ENCODE data around the gene UPP1. TPM values are rescaled to one million over a fixed set of nuclear protein-coding genes. Genes with fewer than 3 reads are reported as not detected.

Gene UPP1
- polyA plus RNA-seq, 2 of the 4 experiments (the other 2 are of a cell fraction): 32.2 to 55.7 TPM

DNA sequence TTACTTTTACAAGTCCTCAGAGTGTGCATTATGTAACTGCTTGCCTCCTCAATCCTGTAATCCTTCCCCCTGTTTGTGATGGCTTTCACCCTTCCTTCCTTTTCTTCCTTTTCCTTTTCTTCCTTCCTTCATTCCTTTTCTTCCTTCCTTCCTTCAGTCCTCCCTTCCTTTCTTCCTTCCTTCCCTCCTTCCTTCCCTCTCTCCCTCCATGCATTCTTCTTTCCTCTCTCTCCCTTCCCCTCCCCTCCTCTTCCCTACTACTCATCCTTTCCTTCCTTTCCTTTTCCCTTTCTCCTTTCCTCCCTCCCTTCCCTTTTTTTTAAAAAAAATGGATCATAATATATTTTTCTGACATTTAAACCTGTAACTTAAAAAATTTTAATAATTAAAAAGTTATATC, 60.0 kb downstream of the UPP1 start:
- ATAC-seq (no peak), FAIRE-seq (no peak)
- CTCF ChIA-PET: interaction anchor here (2.4 kb wide), 1 partner anchor 204 kb away, joined by 7 read pairs; no protein-coding TSS in a partner anchor

DNA sequence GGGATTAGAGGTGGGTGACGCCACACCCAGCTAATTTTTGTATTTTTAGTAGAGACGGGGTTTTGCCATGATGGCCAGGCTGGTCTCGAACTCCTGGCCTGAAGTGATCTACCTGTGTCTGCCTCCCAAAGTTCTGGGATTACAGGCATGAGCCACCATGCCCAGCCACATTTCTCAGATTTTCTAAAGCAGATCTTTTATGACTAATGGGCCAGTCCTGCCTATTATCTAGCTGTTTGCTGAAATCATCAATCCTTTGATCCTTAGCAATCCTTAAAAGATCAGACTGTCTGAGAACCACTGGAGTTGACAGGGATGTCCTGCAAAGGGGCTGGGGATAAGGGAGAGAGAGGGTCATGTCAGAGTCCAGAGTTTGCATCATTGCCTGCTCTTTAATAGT, 61.0 kb downstream of the UPP1 start:
- FAIRE-seq (no peak), DNase-seq (ENCODE audit: low read depth in 1 of 2, low spot score in 1 of 2) (no peak), ATAC-seq (no peak)
- Histone ChIP-seq H3K27ac (no peak overlapping the region), H3K4me2 (no peak overlapping the region), H3K9me3 (no peaks in the 10 kb centered on the region), H3K4me1 (peaks cover 4% of the 10 kb centered on the region; the same call in 1 of the 3 replicates), H3K4me3 (no peak overlapping the region)
- TF ChIP-seq ZSCAN20 (CRISPR knock-in tag; IDR thresholded peaks at IDR 0.05) (no peak), RAD21 (conservative IDR thresholded peaks at IDR 0.05 in 1 of 2, IDR thresholded peaks at IDR 0.05 in 1 of 2) (no peak), GATA3 (IDR thresholded peaks at IDR 0.05; ENCODE audit: borderline replicate concordance) (no peak), POLR2AphosphoS2 (conservative IDR thresholded peaks at IDR 0.05; ENCODE audit: low read length) (no peak), TP53 (CRISPR knock-in tag; IDR thresholded peaks at IDR 0.05) (no peak), CBX8 (IDR thresholded peaks at IDR 0.05) (no peak), ZNF302 (CRISPR knock-in tag; IDR thresholded peaks at IDR 0.05) (no peak), RNF2 (IDR thresholded peaks at IDR 0.05; ENCODE audit: borderline replicate concordance, low read depth) (no peak), KDM1A (IDR thresholded peaks at IDR 0.05; ENCODE audit: low read depth) (no peak), HDAC2 (IDR thresholded peaks at IDR 0.05) (no peak), CEBPB (IDR thresholded peaks at IDR 0.05) (no peak), ESRRA (IDR thresholded peaks at IDR 0.05; ENCODE audit: borderline replicate concordance, low read length) (no peak), JUNB (IDR thresholded peaks at IDR 0.05) (no peak)
- TF ChIP-seq, protein P1, sequence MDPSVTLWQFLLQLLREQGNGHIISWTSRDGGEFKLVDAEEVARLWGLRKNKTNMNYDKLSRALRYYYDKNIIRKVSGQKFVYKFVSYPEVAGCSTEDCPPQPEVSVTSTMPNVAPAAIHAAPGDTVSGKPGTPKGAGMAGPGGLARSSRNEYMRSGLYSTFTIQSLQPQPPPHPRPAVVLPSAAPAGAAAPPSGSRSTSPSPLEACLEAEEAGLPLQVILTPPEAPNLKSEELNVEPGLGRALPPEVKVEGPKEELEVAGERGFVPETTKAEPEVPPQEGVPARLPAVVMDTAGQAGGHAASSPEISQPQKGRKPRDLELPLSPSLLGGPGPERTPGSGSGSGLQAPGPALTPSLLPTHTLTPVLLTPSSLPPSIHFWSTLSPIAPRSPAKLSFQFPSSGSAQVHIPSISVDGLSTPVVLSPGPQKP (IDR thresholded peaks at IDR 0.05; ENCODE audit: low read depth, low read length): no peak
- TF ChIP-seq, protein P2, sequence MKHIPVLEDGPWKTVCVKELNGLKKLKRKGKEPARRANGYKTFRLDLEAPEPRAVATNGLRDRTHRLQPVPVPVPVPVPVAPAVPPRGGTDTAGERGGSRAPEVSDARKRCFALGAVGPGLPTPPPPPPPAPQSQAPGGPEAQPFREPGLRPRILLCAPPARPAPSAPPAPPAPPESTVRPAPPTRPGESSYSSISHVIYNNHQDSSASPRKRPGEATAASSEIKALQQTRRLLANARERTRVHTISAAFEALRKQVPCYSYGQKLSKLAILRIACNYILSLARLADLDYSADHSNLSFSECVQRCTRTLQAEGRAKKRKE (CRISPR knock-in tag; IDR thresholded peaks at IDR 0.05; ENCODE audit: low read depth): no peak
- TF ChIP-seq, protein P3, sequence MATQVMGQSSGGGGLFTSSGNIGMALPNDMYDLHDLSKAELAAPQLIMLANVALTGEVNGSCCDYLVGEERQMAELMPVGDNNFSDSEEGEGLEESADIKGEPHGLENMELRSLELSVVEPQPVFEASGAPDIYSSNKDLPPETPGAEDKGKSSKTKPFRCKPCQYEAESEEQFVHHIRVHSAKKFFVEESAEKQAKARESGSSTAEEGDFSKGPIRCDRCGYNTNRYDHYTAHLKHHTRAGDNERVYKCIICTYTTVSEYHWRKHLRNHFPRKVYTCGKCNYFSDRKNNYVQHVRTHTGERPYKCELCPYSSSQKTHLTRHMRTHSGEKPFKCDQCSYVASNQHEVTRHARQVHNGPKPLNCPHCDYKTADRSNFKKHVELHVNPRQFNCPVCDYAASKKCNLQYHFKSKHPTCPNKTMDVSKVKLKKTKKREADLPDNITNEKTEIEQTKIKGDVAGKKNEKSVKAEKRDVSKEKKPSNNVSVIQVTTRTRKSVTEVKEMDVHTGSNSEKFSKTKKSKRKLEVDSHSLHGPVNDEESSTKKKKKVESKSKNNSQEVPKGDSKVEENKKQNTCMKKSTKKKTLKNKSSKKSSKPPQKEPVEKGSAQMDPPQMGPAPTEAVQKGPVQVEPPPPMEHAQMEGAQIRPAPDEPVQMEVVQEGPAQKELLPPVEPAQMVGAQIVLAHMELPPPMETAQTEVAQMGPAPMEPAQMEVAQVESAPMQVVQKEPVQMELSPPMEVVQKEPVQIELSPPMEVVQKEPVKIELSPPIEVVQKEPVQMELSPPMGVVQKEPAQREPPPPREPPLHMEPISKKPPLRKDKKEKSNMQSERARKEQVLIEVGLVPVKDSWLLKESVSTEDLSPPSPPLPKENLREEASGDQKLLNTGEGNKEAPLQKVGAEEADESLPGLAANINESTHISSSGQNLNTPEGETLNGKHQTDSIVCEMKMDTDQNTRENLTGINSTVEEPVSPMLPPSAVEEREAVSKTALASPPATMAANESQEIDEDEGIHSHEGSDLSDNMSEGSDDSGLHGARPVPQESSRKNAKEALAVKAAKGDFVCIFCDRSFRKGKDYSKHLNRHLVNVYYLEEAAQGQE (IDR thresholded peaks at IDR 0.05): no peak
- TF ChIP-seq, protein P4, sequence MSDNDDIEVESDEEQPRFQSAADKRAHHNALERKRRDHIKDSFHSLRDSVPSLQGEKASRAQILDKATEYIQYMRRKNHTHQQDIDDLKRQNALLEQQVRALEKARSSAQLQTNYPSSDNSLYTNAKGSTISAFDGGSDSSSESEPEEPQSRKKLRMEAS (IDR thresholded peaks at IDR 0.05): no peak
- CTCF ChIA-PET: interaction anchor here (2.4 kb wide), 1 partner anchor 205 kb away, joined by 7 read pairs; no protein-coding TSS in a partner anchor
- POLR2A ChIA-PET: no interaction called here
- WGBS (ENCODE audit: missing lambda C conversion rate): 42% methylated on average over 3 of the region's 3 CpGs

More for the DNA sequence above, 60.0 kb downstream of the UPP1 start:
- POLR2A ChIA-PET: no interaction called here
- no peak for DNase-seq (ENCODE audit: low read depth in 1 of 2, low spot score in 1 of 2)
- no peak overlapping the region for H3K4me2 ChIP-seq
- peaks cover 8% of the 10 kb centered on the region for H3K4me1 ChIP-seq
- H3K4me3 ChIP-seq: no peak overlapping the region
- 0 out of 3 replicates have a peak, but pooled peaks cover 2% of the 10 kb centered on the region for H3K9me3 ChIP-seq
- no peak overlapping the region for H3K27ac ChIP-seq
- TF ChIP-seq RARB (CRISPR knock-in tag; IDR thresholded peaks at IDR 0.05) (no peak), ZSCAN20 (CRISPR knock-in tag; IDR thresholded peaks at IDR 0.05) (no peak), FOXS1 (CRISPR knock-in tag; IDR thresholded peaks at IDR 0.05) (no peak), KDM5A (IDR thresholded peaks at IDR 0.05) (no peak), BHLHE40 (IDR thresholded peaks at IDR 0.05; ENCODE audit: low read depth, low read length) (no peak)
- TF ChIP-seq, protein P3 (IDR thresholded peaks at IDR 0.05): no peak
- TF ChIP-seq, protein P5, sequence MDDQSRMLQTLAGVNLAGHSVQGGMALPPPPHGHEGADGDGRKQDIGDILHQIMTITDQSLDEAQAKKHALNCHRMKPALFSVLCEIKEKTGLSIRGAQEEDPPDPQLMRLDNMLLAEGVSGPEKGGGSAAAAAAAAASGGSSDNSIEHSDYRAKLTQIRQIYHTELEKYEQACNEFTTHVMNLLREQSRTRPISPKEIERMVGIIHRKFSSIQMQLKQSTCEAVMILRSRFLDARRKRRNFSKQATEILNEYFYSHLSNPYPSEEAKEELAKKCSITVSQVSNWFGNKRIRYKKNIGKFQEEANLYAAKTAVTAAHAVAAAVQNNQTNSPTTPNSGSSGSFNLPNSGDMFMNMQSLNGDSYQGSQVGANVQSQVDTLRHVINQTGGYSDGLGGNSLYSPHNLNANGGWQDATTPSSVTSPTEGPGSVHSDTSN (IDR thresholded peaks at IDR 0.05): no peak
- TF ChIP-seq, protein P6, sequence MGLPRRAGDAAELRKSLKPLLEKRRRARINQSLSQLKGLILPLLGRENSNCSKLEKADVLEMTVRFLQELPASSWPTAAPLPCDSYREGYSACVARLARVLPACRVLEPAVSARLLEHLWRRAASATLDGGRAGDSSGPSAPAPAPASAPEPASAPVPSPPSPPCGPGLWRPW (IDR thresholded peaks at IDR 0.05): no peak

Measured in A549 (cell line).